Sigmoid colon (tissue), 7 donors: ENCODE data around the gene TAS1R2. TPM values are rescaled to one million over a fixed set of nuclear protein-coding genes. Genes with fewer than 3 reads are reported as not detected.

Experiments used
- DNase-seq: peaks from one replicate; pipeline ENCODE4 v3.0.0-alpha.2; 2019
- H3K27ac ChIP-seq, 4 donors: fragments of 200-600 bp; sonication (generic); one replicate each; pipeline ENCODE4 v1.5.1; 2016 to 2019; ENCODE audit warnings: mild to moderate bottlenecking in 1 of 4
- H3K27me3 ChIP-seq, 3 donors: fragments of 200-600 bp; sonication (generic); one replicate each; pipeline ENCODE4 v1.5.1; 2019; ENCODE audit warnings: mild to moderate bottlenecking in 1 of 3
- H3K36me3 ChIP-seq, 4 donors: fragments of 200-600 bp; sonication (generic); one replicate each; pipeline ENCODE4 v1.5.1; 2016 to 2019
- H3K4me1 ChIP-seq, 4 donors: fragments of 200-600 bp; sonication (generic); one replicate each; pipeline ENCODE4 v1.5.1; 2017 to 2019
- H3K4me3 ChIP-seq, 4 donors: fragments of 200-600 bp; sonication (generic); one replicate each; pipeline ENCODE4 v1.5.1; 2017 to 2019; ENCODE audit warnings: mild to moderate bottlenecking in 2 of 4, moderate library complexity in 1 of 4
- H3K9me3 ChIP-seq, 4 donors: fragments of 200-600 bp in 3 of 4; sonication (generic) in 3 of 4; one replicate each; pipeline versions ENCODE4 v1.5.1 to v1.6.1; 2013 to 2019
- EP300 ChIP-seq, 4 donors: sonication (generic); formaldehyde crosslinking; IDR thresholded peaks; one replicate each; pipeline ENCODE4 v1.6.1; 2017; ENCODE audit warnings: antibody characterized with exemption in 4 of 4
- POLR2A ChIP-seq, 2 donors: fragments of 450-650 bp; IDR thresholded peaks; one replicate each; pipeline ENCODE4 v1.6.1; 2016; ENCODE audit warnings: antibody characterized with exemption in 2 of 2, mild to moderate bottlenecking in 2 of 2, moderate library complexity in 2 of 2
- POLR2AphosphoS5 ChIP-seq, 4 donors: sonication (generic); formaldehyde crosslinking; IDR thresholded peaks; one replicate each; pipeline ENCODE4 v1.6.1; 2017; ENCODE audit warnings: antibody characterized with exemption in 4 of 4
- WGBS, 2 donors: extraction: QIAGEN DNeasy Blood & Tissue Kit; methylation state at CpG; one replicate each; pipeline ENCODE4 v1.1.7; 2013; 5-methylcytosine and 5-hydroxymethylcytosine counted together
- intact Hi-C: fragments of 100-400 bp; cut with DNase I; formaldehyde crosslinking; loops from one replicate; pipeline ENCODE4 v1.15.1; 2023
- polyA plus RNA-seq, 3 donors: library from polyadenylated mRNA; stranded (reverse); fragments of 200-250 nt; gene quantifications; one replicate each; pipeline ENCODE4 v1.2.3, GENCODE V29; 2013
- total RNA-seq, 4 donors: library from RNA; depleted of rRNA; stranded (reverse); fragments of >200 nt; gene quantifications; one replicate each; pipeline ENCODE4 v1.1.0, GENCODE V29; 2016
- TF ChIP-seq, protein P1 (sequence below), 4 experiments: fragments of 450-650 bp in 3 of 4; fragments of 200-600 bp in 1 of 4; IDR thresholded peaks; one replicate each; pipeline ENCODE4 v1.5.1; 2016 to 2019; ENCODE audit warnings: antibody characterized with exemption in 4 of 4, mild to moderate bottlenecking in 3 of 4, moderate library complexity in 2 of 4
- donor health status: healthy with polysubstance abuse.
- donor health status: Bipolar disorder and iron deficiency.
- donor health status: healthy.

The TAS1R2 gene
- total and polyA plus RNA-seq, 7 donors: not detected

DNA sequence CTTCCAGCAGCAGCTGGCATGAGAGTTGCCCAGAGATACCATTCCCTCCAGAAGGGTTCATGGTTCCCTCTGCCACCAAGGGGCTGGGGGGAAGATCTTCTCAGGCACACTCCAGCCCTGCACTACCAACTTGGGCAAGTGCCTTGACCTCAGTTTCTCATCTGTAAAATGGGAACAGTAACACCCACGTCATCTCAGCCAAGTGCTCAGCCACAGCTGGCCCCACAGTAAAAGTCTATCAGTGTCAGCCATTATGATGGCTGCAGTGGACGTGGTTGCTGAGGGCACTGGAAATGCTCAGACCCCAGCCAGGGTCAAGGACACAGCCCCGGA is 16.3 kb upstream of the TAS1R2 start:
- Histone ChIP-seq H3K27ac (no peak overlapping the region), H3K4me3 (no peak overlapping the region), H3K4me1 (peaks cover 0 to 8% (median 0%) of the 10 kb centered on the region in 4 donors), H3K9me3 (no peaks in the 10 kb centered on the region), H3K36me3 (no peaks in the 10 kb centered on the region), H3K27me3 (no peaks in the 10 kb centered on the region)
- TF ChIP-seq POLR2A (IDR thresholded peaks at IDR 0.05): no peak
- TF ChIP-seq POLR2AphosphoS5 (IDR thresholded peaks at IDR 0.05): no peak
- TF ChIP-seq, protein P1, sequence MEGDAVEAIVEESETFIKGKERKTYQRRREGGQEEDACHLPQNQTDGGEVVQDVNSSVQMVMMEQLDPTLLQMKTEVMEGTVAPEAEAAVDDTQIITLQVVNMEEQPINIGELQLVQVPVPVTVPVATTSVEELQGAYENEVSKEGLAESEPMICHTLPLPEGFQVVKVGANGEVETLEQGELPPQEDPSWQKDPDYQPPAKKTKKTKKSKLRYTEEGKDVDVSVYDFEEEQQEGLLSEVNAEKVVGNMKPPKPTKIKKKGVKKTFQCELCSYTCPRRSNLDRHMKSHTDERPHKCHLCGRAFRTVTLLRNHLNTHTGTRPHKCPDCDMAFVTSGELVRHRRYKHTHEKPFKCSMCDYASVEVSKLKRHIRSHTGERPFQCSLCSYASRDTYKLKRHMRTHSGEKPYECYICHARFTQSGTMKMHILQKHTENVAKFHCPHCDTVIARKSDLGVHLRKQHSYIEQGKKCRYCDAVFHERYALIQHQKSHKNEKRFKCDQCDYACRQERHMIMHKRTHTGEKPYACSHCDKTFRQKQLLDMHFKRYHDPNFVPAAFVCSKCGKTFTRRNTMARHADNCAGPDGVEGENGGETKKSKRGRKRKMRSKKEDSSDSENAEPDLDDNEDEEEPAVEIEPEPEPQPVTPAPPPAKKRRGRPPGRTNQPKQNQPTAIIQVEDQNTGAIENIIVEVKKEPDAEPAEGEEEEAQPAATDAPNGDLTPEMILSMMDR (IDR thresholded peaks at IDR 0.05): no peak
- no peak for TF ChIP-seq EP300 (IDR thresholded peaks at IDR 0.05)
- WGBS, 2 donors: 88 to 92% methylated on average over 3 of the region's 3 CpGs
- no peak for DNase-seq
- intact Hi-C loops: loop anchor here (2.0 kb wide), 1 partner anchor 279 kb away; no protein-coding TSS in a partner anchor

DNA sequence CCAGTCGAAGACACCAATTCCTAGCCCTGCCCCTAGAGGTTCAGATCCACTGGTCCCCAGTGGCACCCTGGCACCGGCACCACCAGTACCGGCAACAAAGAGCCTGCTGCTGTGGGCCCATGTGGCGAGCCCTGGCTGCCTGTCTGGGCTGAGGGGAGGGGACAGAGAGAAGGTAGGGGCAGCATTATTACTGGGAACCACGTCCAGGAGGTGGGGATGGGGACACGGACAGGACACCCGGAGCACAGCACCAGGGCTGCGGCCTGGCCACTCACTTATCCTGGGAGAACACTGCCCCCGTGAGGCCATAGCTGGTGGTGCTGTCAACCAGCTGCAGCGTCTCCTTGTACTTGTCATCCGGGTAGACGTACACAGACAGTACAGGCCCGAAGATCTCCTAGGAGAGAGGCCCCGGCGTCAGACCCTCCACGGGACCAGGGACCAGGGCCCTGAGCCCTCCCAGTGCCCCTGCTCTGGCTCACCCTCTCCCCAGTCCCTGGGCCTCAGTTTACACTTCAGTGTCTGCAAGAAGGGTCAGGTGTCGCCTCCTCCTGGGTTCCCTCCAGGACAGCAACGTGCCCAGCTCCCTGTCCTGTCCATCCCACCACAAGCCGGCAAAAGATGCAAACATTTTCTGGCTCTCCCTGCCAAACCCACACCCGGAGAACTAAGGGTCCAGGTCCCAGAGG is 15.8 kb upstream of the TAS1R2 start:
- TF ChIP-seq POLR2A (IDR thresholded peaks at IDR 0.05): no peak
- TF ChIP-seq EP300 (IDR thresholded peaks at IDR 0.05): no peak
- TF ChIP-seq, protein P1 (IDR thresholded peaks at IDR 0.05): peak; percentile 20 to 79 (median 60)
- TF ChIP-seq POLR2AphosphoS5 (IDR thresholded peaks at IDR 0.05): no peak
- Histone ChIP-seq H3K27me3 (no peaks in the 10 kb centered on the region), H3K4me1 (peaks cover 0 to 13% (median 0%) of the 10 kb centered on the region in 4 donors), H3K4me3 (no peak overlapping the region), H3K27ac (no peak overlapping the region), H3K36me3 (no peaks in the 10 kb centered on the region), H3K9me3 (no peaks in the 10 kb centered on the region)
- 30 to 52% methylated on average over 20 of the region's 20 CpGs for WGBS, 2 donors
- peak; percentile 88 for DNase-seq
- intact Hi-C loops: loop anchor here (2.0 kb wide), 1 partner anchor 278 kb away; no protein-coding TSS in a partner anchor

DNA sequence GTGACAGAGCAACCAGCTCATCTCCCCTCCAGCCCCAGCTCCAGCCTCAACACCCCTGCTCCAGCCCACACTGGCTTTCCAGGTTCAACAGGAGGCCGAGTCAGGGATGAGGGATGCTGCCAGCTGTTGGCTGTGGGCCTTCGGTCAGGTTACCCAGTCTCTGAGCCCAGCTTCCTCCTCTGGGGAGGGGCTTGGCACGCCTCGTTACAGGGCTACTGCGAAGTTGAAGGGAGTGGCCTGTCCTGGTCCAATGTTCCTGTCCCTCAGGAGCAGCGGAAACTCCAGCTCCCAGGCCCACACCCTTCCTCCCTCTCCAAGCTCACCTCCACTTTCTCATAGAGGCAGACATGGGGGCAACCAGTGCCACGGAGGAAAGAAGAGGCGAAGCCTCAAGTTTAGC is 15.1 kb upstream of the TAS1R2 start:
- Histone ChIP-seq H3K4me3 (no peak overlapping the region), H3K36me3 (no peaks in the 10 kb centered on the region), H3K27me3 (no peaks in the 10 kb centered on the region), H3K4me1 (peaks cover 0 to 15% (median 0%) of the 10 kb centered on the region in 4 donors), H3K27ac (no peak overlapping the region), H3K9me3 (no peaks in the 10 kb centered on the region)
- intact Hi-C loops: loop anchor here (2.0 kb wide), 1 partner anchor 278 kb away; no protein-coding TSS in a partner anchor
- no peak for DNase-seq
- TF ChIP-seq, protein P1 (IDR thresholded peaks at IDR 0.05): no peak
- no peak for TF ChIP-seq POLR2A (IDR thresholded peaks at IDR 0.05)
- no peak for TF ChIP-seq POLR2AphosphoS5 (IDR thresholded peaks at IDR 0.05)
- TF ChIP-seq EP300 (IDR thresholded peaks at IDR 0.05): no peak
- 38 to 82% methylated on average over 8 of the region's 8 CpGs for WGBS, 2 donors

DNA sequence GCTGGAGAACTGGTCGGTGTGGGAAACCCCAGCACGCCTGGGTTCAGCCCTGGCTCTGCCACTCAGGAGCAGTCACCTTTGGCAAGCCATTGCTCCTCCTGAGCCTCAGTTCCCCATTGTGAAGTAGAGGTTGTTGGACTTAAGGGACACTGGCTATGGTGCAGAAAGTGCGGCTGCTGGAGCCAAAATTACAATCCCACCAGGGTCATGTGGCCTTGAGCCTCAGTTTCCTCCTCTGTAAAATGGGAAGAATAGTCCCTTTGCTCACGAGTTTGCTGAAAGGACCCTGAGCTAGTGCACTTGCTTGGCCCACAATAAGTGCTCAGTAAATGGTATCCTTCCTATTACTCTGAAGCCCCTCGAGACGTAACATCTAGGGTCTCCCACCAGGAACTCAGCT is 14.6 kb upstream of the TAS1R2 start:
- intact Hi-C loops: loop anchor here (2.0 kb wide), 1 partner anchor 277 kb away; no protein-coding TSS in a partner anchor
- TF ChIP-seq POLR2AphosphoS5 (IDR thresholded peaks at IDR 0.05): no peak
- TF ChIP-seq, protein P1 (IDR thresholded peaks at IDR 0.05): no peak
- no peak for TF ChIP-seq POLR2A (IDR thresholded peaks at IDR 0.05)
- TF ChIP-seq EP300 (IDR thresholded peaks at IDR 0.05): no peak
- no peak for DNase-seq
- Histone ChIP-seq H3K4me1 (peaks cover 0 to 15% (median 0%) of the 10 kb centered on the region in 4 donors), H3K27me3 (no peaks in the 10 kb centered on the region), H3K27ac (no peak overlapping the region), H3K9me3 (no peaks in the 10 kb centered on the region), H3K36me3 (no peaks in the 10 kb centered on the region), H3K4me3 (no peak overlapping the region)
- WGBS, 2 donors: 92% methylated on average over 6 of the region's 6 CpGs
